HepG2 (cell line): Measurements from ENCODE around the gene PSORS1C2. TPM values are rescaled to one million over a fixed set of nuclear protein-coding genes. Genes with fewer than 3 reads are reported as not detected.

Experiments
- CAMTA2 ChIP-seq: sonication (generic); formaldehyde crosslinking; IDR thresholded peaks from 2 replicates; pipeline ENCODE4 v1.4.0; 2020; ENCODE audit warnings: mild to moderate bottlenecking, missing genetic modification reagents, borderline replicate concordance
- CHD4 ChIP-seq: fragments of 200-600 bp; sonication (generic); IDR thresholded peaks from 2 replicates; pipeline ENCODE4 v1.7.0; 2017; ENCODE audit warnings: mild to moderate bottlenecking, low read length, borderline replicate concordance
- EEA1 ChIP-seq: sonication (generic); formaldehyde crosslinking; IDR thresholded peaks from 2 replicates; pipeline ENCODE4 v1.5.1; 2020; ENCODE audit warnings: mild to moderate bottlenecking, missing genetic modification reagents, borderline replicate concordance
- EP300 ChIP-seq, 3 experiments: sonication (generic) in 1 of 3; formaldehyde crosslinking in 1 of 3; IDR thresholded peaks; 2 replicates each; pipeline versions ENCODE4 v1.5.1 to v1.6.1; 2011 to 2020; ENCODE audit warnings: low read depth in 2 of 3, low read length in 2 of 3, borderline replicate concordance in 1 of 3, improper control_type of control experiment in 1 of 3, mild to moderate bottlenecking in 1 of 3, missing genetic modification reagents in 1 of 3, moderate library complexity in 1 of 3
- FOSL2 ChIP-seq: sonication (generic); formaldehyde crosslinking; IDR thresholded peaks from 2 replicates; pipeline ENCODE4 v1.4.0; 2020; ENCODE audit warnings: missing genetic modification reagents
- GLI4 ChIP-seq: sonication (generic); formaldehyde crosslinking; IDR thresholded peaks from 2 replicates; pipeline ENCODE4 v1.5.1; 2020; ENCODE audit warnings: missing genetic modification reagents, mild to moderate bottlenecking, moderate library complexity, borderline replicate concordance
- HNF4G ChIP-seq, 2 experiments: sonication (generic) in 1 of 2; formaldehyde crosslinking in 1 of 2; IDR thresholded peaks; 2 replicates each; pipeline versions ENCODE4 v1.4.0 to v1.6.1; 2011 to 2020; ENCODE audit warnings: borderline replicate concordance in 2 of 2, low read depth in 2 of 2, mild to moderate bottlenecking in 2 of 2, low read length in 1 of 2, missing genetic modification reagents in 1 of 2, moderate library complexity in 1 of 2
- KDM1A ChIP-seq: IDR thresholded peaks from 2 replicates; pipeline ENCODE4 v1.6.1; 2016; ENCODE audit warnings: missing compliant biosample characterization
- KLF6 ChIP-seq: IDR thresholded peaks from 2 replicates; pipeline ENCODE4 v1.8.0; 2016; ENCODE audit warnings: missing biosample characterization, missing genetic modification reagents
- NCOA2 ChIP-seq: sonication (generic); formaldehyde crosslinking; IDR thresholded peaks from 2 replicates; pipeline ENCODE4 v1.8.0; 2022; ENCODE audit warnings: inconsistent platforms
- NR2F1 ChIP-seq, 2 experiments: fragments of 450-650 bp in 1 of 2; formaldehyde crosslinking in 1 of 2; IDR thresholded peaks; 2 replicates each; pipeline versions ENCODE4 v1.5.0 to v1.6.1; 2016 to 2020; ENCODE audit warnings: mild to moderate bottlenecking in 1 of 2, missing compliant biosample characterization in 1 of 2, missing genetic modification reagents in 1 of 2, moderate library complexity in 1 of 2
- RARA ChIP-seq: IDR thresholded peaks from 2 replicates; pipeline ENCODE4 v1.6.1; 2016; ENCODE audit warnings: missing genetic modification reagents, missing compliant biosample characterization
- SRSF4 ChIP-seq: fragments of 200-400 bp; formaldehyde crosslinking; IDR thresholded peaks from one replicate; pipeline ENCODE4 v1.6.1; 2018; ENCODE audit warnings: mild to moderate bottlenecking, low read depth, low read length, moderate library complexity; ENCODE audit not compliant: poor library complexity, severe bottlenecking
- ZNF7 ChIP-seq: IDR thresholded peaks from 2 replicates; pipeline ENCODE4 v1.6.1; 2016; ENCODE audit warnings: missing biosample characterization, missing genetic modification reagents
- ZNF737 ChIP-seq: sonication (generic); formaldehyde crosslinking; IDR thresholded peaks from 2 replicates; pipeline ENCODE4 v1.5.0; 2020; ENCODE audit warnings: missing genetic modification reagents, mild to moderate bottlenecking, borderline replicate concordance
- polyA plus RNA-seq, 8 experiments: library from polyadenylated mRNA; depleted of rRNA in 3 of 8; stranded (reverse) in 7 of 8; unstranded in 1 of 8; fragments of >200 nt; fragmentation: Illumina TruSeq in 4 of 8; extraction: Trizol in 4 of 8; gene quantifications; 2 replicates each; pipeline versions ENCODE4 v1.2.1 to v1.2.3, GENCODE V29; 2011 to 2016; ENCODE audit warnings: low read depth in 4 of 8, missing spikeins in 1 of 8, mixed read lengths in 1 of 8; ENCODE audit not compliant: insufficient read depth in 1 of 8
- total RNA-seq, 5 experiments: library from RNA; depleted of rRNA; stranded (reverse); fragments of >200 nt; fragmentation: Illumina TruSeq; extraction: Trizol; gene quantifications; 2 replicates each; pipeline ENCODE4 v1.2.3, GENCODE V29; 2016; ENCODE audit warnings: low read depth in 1 of 5
- TF ChIP-seq, protein P1 (sequence below): sonication (generic); formaldehyde crosslinking; IDR thresholded peaks from 2 replicates; pipeline ENCODE4 v1.4.0; 2020; ENCODE audit warnings: missing genetic modification reagents, mild to moderate bottlenecking, borderline replicate concordance
- TF ChIP-seq, protein P2 (sequence below): sonication (generic); formaldehyde crosslinking; conservative IDR thresholded peaks from 2 replicates; pipeline ENCODE4 v1.4.0; 2020; ENCODE audit warnings: mild to moderate bottlenecking, missing genetic modification reagents, moderate library complexity
- TF ChIP-seq, protein P3 (sequence below): sonication (generic); formaldehyde crosslinking; conservative IDR thresholded peaks from 2 replicates; pipeline ENCODE4 v1.4.0; 2020; ENCODE audit warnings: missing genetic modification reagents
- TF ChIP-seq, protein P4 (sequence below), 2 experiments: sonication (generic) in 1 of 2; formaldehyde crosslinking in 1 of 2; IDR thresholded peaks; 2 replicates each; pipeline versions ENCODE4 v1.4.0 to v1.6.1; 2018 to 2020; ENCODE audit warnings: missing genetic modification reagents in 2 of 2, borderline replicate concordance in 1 of 2, low read depth in 1 of 2, mild to moderate bottlenecking in 1 of 2, missing biosample characterization in 1 of 2

PSORS1C2 gene
- total and polyA plus RNA-seq, 2 of the 13 experiments (the other 11 are each of a cell fraction or from before 2014, with no cell fraction given): not detected

DNA sequence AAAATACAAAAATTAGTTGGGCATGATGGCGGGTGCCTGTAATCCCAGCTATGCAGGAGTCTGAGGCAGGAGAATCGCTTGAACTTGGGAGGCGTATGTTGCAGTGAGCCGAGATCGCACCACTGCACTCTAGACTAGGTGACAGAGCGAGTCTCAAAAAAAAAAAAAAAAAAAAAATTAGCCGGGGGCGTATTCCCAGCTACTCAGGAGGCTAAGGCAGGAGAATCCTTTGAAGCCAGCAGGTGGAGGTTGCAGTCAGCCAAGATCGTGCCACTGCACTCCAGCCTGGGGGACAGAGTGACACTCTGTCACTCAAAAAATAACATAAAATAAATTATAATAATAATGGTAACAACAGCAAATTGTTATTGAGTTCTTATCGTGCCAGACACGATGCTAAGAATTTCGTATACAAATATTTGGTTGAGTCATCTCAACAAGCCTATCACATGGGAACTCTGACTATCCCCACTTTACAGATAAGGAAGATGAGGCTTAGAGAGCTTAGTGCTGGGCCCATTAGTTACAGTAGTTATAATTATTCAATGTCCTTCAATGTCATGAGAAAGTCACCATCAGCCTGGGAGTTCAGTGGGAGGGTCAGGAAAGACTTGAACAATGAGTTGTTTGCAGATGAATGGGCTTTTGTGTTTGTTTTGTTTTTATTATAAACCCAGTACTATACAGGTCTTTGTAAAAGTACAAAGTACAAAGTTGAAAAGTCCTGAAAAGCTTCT, 45.9 kb downstream of the PSORS1C2 start (continued):
- TF ChIP-seq CAMTA2 (no peak), ZNF737 (CRISPR knock-in tag) (no peak), GLI4 (CRISPR knock-in tag) (no peak), FOSL2 (CRISPR knock-in tag) (peak; percentile 36; the same call in 1 of the 2 replicates), NR2F1 (CRISPR knock-in tag; IDR thresholded peaks at IDR 0.05) (peak in 1 of 2 experiments; percentile 41; a peak in 1 of 4 replicates), KLF6 (CRISPR knock-in tag) (no peak), SRSF4 (no peak), EP300 (IDR thresholded peaks at IDR 0.05; ENCODE audit: low read depth in 2 of 2, low read length in 2 of 2) (0 out of 4 replicates have a peak, but pooled peaks of 1 of the 2 experiments have one; percentile 9), EP300 (CRISPR knock-in tag; IDR thresholded peaks at IDR 0.05; ENCODE audit: borderline replicate concordance) (no peak), CHD4 (peak; percentile 66; the same call in 1 of the 2 replicates), ZNF7 (CRISPR knock-in tag) (no peak), RARA (peak; percentile 58; the same call in 1 of the 2 replicates), EEA1 (CRISPR knock-in tag) (no peak), NCOA2 (CRISPR knock-in tag) (0 out of 2 replicates have a peak, but pooled peaks have one; percentile 20), KDM1A (CRISPR knock-in tag) (peak; percentile 83; the same call in 1 of the 2 replicates), HNF4G (IDR thresholded peaks at IDR 0.05; ENCODE audit: borderline replicate concordance, low read depth, low read length) (peak; percentile 31; the same call in 1 of the 2 replicates), HNF4G (CRISPR knock-in tag; IDR thresholded peaks at IDR 0.05; ENCODE audit: borderline replicate concordance, low read depth) (no peak)
- TF ChIP-seq, protein P1, sequence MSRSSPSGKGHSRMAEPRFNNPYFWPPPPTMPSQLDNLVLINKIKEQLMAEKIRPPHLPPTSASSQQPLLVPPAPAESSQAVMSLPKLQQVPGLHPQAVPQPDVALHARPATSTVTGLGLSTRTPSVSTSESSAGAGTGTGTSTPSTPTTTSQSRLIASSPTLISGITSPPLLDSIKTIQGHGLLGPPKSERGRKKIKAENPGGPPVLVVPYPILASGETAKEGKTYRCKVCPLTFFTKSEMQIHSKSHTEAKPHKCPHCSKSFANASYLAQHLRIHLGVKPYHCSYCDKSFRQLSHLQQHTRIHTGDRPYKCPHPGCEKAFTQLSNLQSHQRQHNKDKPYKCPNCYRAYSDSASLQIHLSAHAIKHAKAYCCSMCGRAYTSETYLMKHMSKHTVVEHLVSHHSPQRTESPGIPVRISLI (CRISPR knock-in tag): no peak
- TF ChIP-seq, protein P2, sequence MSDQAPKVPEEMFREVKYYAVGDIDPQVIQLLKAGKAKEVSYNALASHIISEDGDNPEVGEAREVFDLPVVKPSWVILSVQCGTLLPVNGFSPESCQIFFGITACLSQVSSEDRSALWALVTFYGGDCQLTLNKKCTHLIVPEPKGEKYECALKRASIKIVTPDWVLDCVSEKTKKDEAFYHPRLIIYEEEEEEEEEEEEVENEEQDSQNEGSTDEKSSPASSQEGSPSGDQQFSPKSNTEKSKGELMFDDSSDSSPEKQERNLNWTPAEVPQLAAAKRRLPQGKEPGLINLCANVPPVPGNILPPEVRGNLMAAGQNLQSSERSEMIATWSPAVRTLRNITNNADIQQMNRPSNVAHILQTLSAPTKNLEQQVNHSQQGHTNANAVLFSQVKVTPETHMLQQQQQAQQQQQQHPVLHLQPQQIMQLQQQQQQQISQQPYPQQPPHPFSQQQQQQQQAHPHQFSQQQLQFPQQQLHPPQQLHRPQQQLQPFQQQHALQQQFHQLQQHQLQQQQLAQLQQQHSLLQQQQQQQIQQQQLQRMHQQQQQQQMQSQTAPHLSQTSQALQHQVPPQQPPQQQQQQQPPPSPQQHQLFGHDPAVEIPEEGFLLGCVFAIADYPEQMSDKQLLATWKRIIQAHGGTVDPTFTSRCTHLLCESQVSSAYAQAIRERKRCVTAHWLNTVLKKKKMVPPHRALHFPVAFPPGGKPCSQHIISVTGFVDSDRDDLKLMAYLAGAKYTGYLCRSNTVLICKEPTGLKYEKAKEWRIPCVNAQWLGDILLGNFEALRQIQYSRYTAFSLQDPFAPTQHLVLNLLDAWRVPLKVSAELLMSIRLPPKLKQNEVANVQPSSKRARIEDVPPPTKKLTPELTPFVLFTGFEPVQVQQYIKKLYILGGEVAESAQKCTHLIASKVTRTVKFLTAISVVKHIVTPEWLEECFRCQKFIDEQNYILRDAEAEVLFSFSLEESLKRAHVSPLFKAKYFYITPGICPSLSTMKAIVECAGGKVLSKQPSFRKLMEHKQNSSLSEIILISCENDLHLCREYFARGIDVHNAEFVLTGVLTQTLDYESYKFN (CRISPR knock-in tag): peak; percentile 57; the same call in 1 of the 2 replicates
- TF ChIP-seq, protein P3, sequence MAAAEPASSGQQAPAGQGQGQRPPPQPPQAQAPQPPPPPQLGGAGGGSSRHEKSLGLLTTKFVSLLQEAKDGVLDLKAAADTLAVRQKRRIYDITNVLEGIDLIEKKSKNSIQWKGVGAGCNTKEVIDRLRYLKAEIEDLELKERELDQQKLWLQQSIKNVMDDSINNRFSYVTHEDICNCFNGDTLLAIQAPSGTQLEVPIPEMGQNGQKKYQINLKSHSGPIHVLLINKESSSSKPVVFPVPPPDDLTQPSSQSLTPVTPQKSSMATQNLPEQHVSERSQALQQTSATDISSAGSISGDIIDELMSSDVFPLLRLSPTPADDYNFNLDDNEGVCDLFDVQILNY: no peak
- TF ChIP-seq, protein P4, sequence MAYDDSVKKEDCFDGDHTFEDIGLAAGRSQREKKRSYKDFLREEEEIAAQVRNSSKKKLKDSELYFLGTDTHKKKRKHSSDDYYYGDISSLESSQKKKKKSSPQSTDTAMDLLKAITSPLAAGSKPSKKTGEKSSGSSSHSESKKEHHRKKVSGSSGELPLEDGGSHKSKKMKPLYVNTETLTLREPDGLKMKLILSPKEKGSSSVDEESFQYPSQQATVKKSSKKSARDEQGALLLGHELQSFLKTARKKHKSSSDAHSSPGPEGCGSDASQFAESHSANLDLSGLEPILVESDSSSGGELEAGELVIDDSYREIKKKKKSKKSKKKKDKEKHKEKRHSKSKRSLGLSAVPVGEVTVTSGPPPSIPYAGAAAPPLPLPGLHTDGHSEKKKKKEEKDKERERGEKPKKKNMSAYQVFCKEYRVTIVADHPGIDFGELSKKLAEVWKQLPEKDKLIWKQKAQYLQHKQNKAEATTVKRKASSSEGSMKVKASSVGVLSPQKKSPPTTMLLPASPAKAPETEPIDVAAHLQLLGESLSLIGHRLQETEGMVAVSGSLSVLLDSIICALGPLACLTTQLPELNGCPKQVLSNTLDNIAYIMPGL (CRISPR knock-in tag; IDR thresholded peaks at IDR 0.05; ENCODE audit: borderline replicate concordance in 1 of 2, low read depth in 1 of 2): no peak
